H1 (cell line): ENCODE data around the gene CCDC191. TPM values are rescaled to one million over a fixed set of nuclear protein-coding genes. Genes with fewer than 3 reads are reported as not detected.

ENCODE experiments used
- CTCF ChIA-PET: fragments of 300-600 bp; sonication (Branson Sonifier 250); formaldehyde crosslinking; loops from one replicate; lab custom pipeline; 2021; ENCODE audit not compliant: partially characterized antibody; lab: Charles Lee
- POLR2A ChIA-PET: fragments of 300-600 bp; sonication (Branson Sonifier 250); formaldehyde crosslinking; loops from one replicate; lab custom pipeline; 2021; ENCODE audit warnings: inconsistent platforms; ENCODE audit not compliant: partially characterized antibody; lab: Charles Lee
- DNase-seq, 2 experiments: peaks; one replicate each; pipeline versions ENCODE4 v3.0.0 to v3.0.0-alpha.2; 2010 to 2022; ENCODE audit warnings: low spot score in 2 of 2, low read depth in 1 of 2, mixed read lengths in 1 of 2
- FAIRE-seq: peaks from 2 replicates; lab custom pipeline; 2011; peaks lifted over from hg19 to GRCh38; lab: Jason Lieb, UNC
- H2AFZ ChIP-seq: 2 replicates; pipeline ENCODE4 v1.8.1; 2012; ENCODE audit warnings: low read length, inconsistent platforms
- H2AK5ac ChIP-seq: 2 replicates; pipeline ENCODE4 v1.6.1; 2013; ENCODE audit warnings: low read depth, low read length
- H2BK120ac ChIP-seq: replicated peaks from 2 replicates; pipeline ENCODE3; 2013; ENCODE audit warnings: low read depth, low read length, inconsistent platforms
- H2BK12ac ChIP-seq: 2 replicates; pipeline ENCODE4 v1.6.1; 2013; ENCODE audit warnings: low read depth, low read length
- H2BK15ac ChIP-seq: 2 replicates; pipeline ENCODE4 v1.6.1; 2013; ENCODE audit warnings: low read length
- H2BK20ac ChIP-seq: 2 replicates; pipeline ENCODE4 v1.6.1; 2013; ENCODE audit warnings: low read length
- H2BK5ac ChIP-seq: 2 replicates; pipeline ENCODE4 v1.6.1; 2013; ENCODE audit warnings: low read depth, low read length
- H3K14ac ChIP-seq: 2 replicates; pipeline ENCODE4 v1.6.1; 2013; ENCODE audit warnings: inconsistent platforms; ENCODE audit not compliant: insufficient read length
- H3K18ac ChIP-seq: 2 replicates; pipeline ENCODE4 v1.6.1; 2013; ENCODE audit warnings: low read length; ENCODE audit errors: extremely low read depth
- H3K23ac ChIP-seq: 2 replicates; pipeline ENCODE4 v1.6.1; 2013; ENCODE audit warnings: inconsistent platforms; ENCODE audit not compliant: insufficient read length
- H3K23me2 ChIP-seq: 2 replicates; pipeline ENCODE4 v1.6.1; 2013; ENCODE audit warnings: low read depth, low read length
- H3K27ac ChIP-seq: 2 replicates; pipeline ENCODE4 v1.6.1; 2011; ENCODE audit warnings: low read depth, low read length, inconsistent platforms
- H3K27me3 ChIP-seq, 4 experiments: replicated peaks in 1 of 4; 1 replicate in 1 of 4; 2 replicates in 3 of 4; pipeline versions ENCODE4 v1.6.1 to v1.8.1; 2011 to 2013; ENCODE audit warnings: low read length in 3 of 4, mild to moderate bottlenecking in 3 of 4, inconsistent platforms in 2 of 4, mixed read lengths in 2 of 4, moderate library complexity in 1 of 4; ENCODE audit not compliant: control insufficient read depth in 3 of 4, insufficient read depth in 3 of 4; ENCODE audit errors: extremely low read depth in 1 of 4
- H3K36me3 ChIP-seq, 4 experiments: 2 replicates each; pipeline versions ENCODE4 v1.6.1 to v1.8.1; 2011 to 2013; ENCODE audit warnings: mild to moderate bottlenecking in 4 of 4, low read length in 3 of 4, moderate library complexity in 2 of 4, control low read depth in 1 of 4, inconsistent platforms in 1 of 4; ENCODE audit not compliant: insufficient read depth in 4 of 4, control insufficient read depth in 2 of 4
- H3K4ac ChIP-seq: replicated peaks from 2 replicates; pipeline ENCODE3; 2013; ENCODE audit warnings: low read length, low read depth, mixed read lengths, inconsistent platforms; ENCODE audit not compliant: insufficient read length
- H3K4me1 ChIP-seq, 4 experiments: replicated peaks in 1 of 4; 1 replicate in 1 of 4; 2 replicates in 3 of 4; pipeline versions ENCODE4 v1.6.1 to v1.8.1; 2011 to 2013; ENCODE audit warnings: low read length in 3 of 4, inconsistent platforms in 2 of 4, mixed read lengths in 1 of 4; ENCODE audit not compliant: insufficient read depth in 4 of 4, control insufficient read depth in 3 of 4
- H3K4me2 ChIP-seq, 2 experiments: 2 replicates each; pipeline versions ENCODE4 v1.6.1 to v1.8.1; 2011 to 2013; ENCODE audit warnings: low read depth in 2 of 2, low read length in 2 of 2, control low read depth in 1 of 2, inconsistent platforms in 1 of 2, mild to moderate bottlenecking in 1 of 2; ENCODE audit not compliant: insufficient read depth in 1 of 2
- H3K4me3 ChIP-seq, 4 experiments: fragments of 200-600, 300-600 bp in 1 of 4; sonication (generic), shearing (Covaris generic), sonication (Bioruptor Twin) in 1 of 4; 2 replicates each; pipeline versions ENCODE4 v1.5.1 to v1.8.1; 2011 to 2016; ENCODE audit warnings: low read length in 4 of 4, low read depth in 3 of 4, control low read depth in 2 of 4, inconsistent platforms in 2 of 4, mild to moderate bottlenecking in 2 of 4, mixed read lengths in 1 of 4, moderate library complexity in 1 of 4; ENCODE audit not compliant: insufficient read depth in 2 of 4; ENCODE audit errors: extremely low read depth in 1 of 4
- H3K56ac ChIP-seq: replicated peaks from 2 replicates; pipeline ENCODE3; 2013; ENCODE audit warnings: low read depth, mild to moderate bottlenecking, mixed read lengths, low read length, inconsistent platforms; ENCODE audit not compliant: insufficient read length
- H3K79me1 ChIP-seq: 2 replicates; pipeline ENCODE4 v1.6.1; 2013; ENCODE audit warnings: low read depth, low read length, control low read depth
- H3K79me2 ChIP-seq, 2 experiments: 2 replicates each; pipeline versions ENCODE4 v1.6.1 to v1.8.1; 2012 to 2013; ENCODE audit warnings: low read length in 2 of 2, mild to moderate bottlenecking in 2 of 2, inconsistent platforms in 1 of 2; ENCODE audit not compliant: insufficient read depth in 2 of 2, control insufficient read depth in 1 of 2
- H3K9ac ChIP-seq, 4 experiments: replicated peaks in 1 of 4; 1 replicate in 1 of 4; 2 replicates in 3 of 4; pipeline versions ENCODE4 v1.6.1 to v1.8.1; 2011 to 2013; ENCODE audit warnings: low read depth in 3 of 4, low read length in 3 of 4, control low read depth in 2 of 4, mild to moderate bottlenecking in 2 of 4, moderate library complexity in 2 of 4, inconsistent platforms in 1 of 4; ENCODE audit errors: extremely low read depth in 1 of 4
- H3K9me3 ChIP-seq, 2 experiments: 2 replicates each; pipeline versions ENCODE4 v1.6.1 to v1.8.1; 2012 to 2013; ENCODE audit warnings: mild to moderate bottlenecking in 2 of 2, moderate library complexity in 2 of 2, control low read depth in 1 of 2, inconsistent platforms in 1 of 2, low read depth in 1 of 2, low read length in 1 of 2, mixed read lengths in 1 of 2; ENCODE audit not compliant: insufficient read depth in 2 of 2
- H4K20me1 ChIP-seq, 2 experiments: replicated peaks in 1 of 2; 2 replicates each; pipeline versions ENCODE3 to v1.8.1; 2011 to 2013; ENCODE audit warnings: inconsistent platforms in 2 of 2, low read length in 2 of 2, mild to moderate bottlenecking in 1 of 2; ENCODE audit not compliant: insufficient read depth in 2 of 2, control insufficient read depth in 1 of 2
- H4K5ac ChIP-seq: 2 replicates; pipeline ENCODE4 v1.6.1; 2013; ENCODE audit warnings: low read length, low read depth, mixed read lengths, inconsistent platforms; ENCODE audit not compliant: insufficient read length
- H4K8ac ChIP-seq: 2 replicates; pipeline ENCODE4 v1.8.0; 2013; ENCODE audit warnings: mild to moderate bottlenecking, moderate library complexity, low read length, inconsistent platforms; ENCODE audit not compliant: insufficient read depth; ENCODE audit errors: extremely low read depth
- H4K91ac ChIP-seq: replicated peaks from 2 replicates; pipeline ENCODE3; 2013; ENCODE audit warnings: low read length, mixed read lengths, inconsistent platforms; ENCODE audit not compliant: insufficient read length
- CBX8 ChIP-seq: fragments of 300-800, 300-1000 bp; sonication (generic); IDR thresholded peaks from 2 replicates; pipeline ENCODE4 v1.7.1; 2016; ENCODE audit warnings: low read depth, low read length, borderline replicate concordance
- CTCF ChIP-seq, 3 experiments: IDR thresholded peaks; 1 replicate in 2 of 3; 2 replicates in 1 of 3; pipeline versions ENCODE4 v1.5.1 to v1.6.1; 2011; ENCODE audit warnings: low read length in 3 of 3, mild to moderate bottlenecking in 3 of 3, inconsistent platforms in 2 of 3, low read depth in 1 of 3, moderate library complexity in 1 of 3; ENCODE audit not compliant: insufficient read depth in 1 of 3; ENCODE audit errors: control extremely low read depth in 1 of 3
- EP300 ChIP-seq, 2 experiments: IDR thresholded peaks; 1 replicate in 1 of 2; 2 replicates in 1 of 2; pipeline ENCODE4 v1.6.1; 2011 to 2012; ENCODE audit warnings: low read depth in 2 of 2, low read length in 2 of 2, mild to moderate bottlenecking in 2 of 2, borderline replicate concordance in 1 of 2, inconsistent platforms in 1 of 2, moderate library complexity in 1 of 2
- KDM5A ChIP-seq: fragments of 200-600 bp; IDR thresholded peaks from 2 replicates; pipeline ENCODE4 v1.7.1; 2012; ENCODE audit warnings: mild to moderate bottlenecking, low read length, inconsistent platforms, mixed read lengths
- NRF1 ChIP-seq: IDR thresholded peaks from 2 replicates; pipeline ENCODE4 v1.6.1; 2011; ENCODE audit warnings: mild to moderate bottlenecking, low read depth, low read length, improper control_type of control experiment
- RAD21 ChIP-seq, 2 experiments: IDR thresholded peaks in 1 of 2; conservative IDR thresholded peaks in 1 of 2; 2 replicates each; pipeline ENCODE4 v1.6.1; 2011; ENCODE audit warnings: low read depth in 2 of 2, low read length in 2 of 2, improper control_type of control experiment in 1 of 2, inconsistent platforms in 1 of 2, mild to moderate bottlenecking in 1 of 2, moderate library complexity in 1 of 2
- RNF2 ChIP-seq: fragments of 200-900, 300-1000 bp; sonication (generic); IDR thresholded peaks from 2 replicates; pipeline ENCODE4 v1.7.1; 2016; ENCODE audit warnings: borderline replicate concordance, low read depth, mild to moderate bottlenecking, antibody characterized with exemption, low read length; ENCODE audit not compliant: poor library complexity, severe bottlenecking; ENCODE audit errors: missing control alignments
- SIN3A ChIP-seq, 2 experiments: IDR thresholded peaks in 1 of 2; conservative IDR thresholded peaks in 1 of 2; 2 replicates each; pipeline ENCODE4 v1.6.1; 2011 to 2012; ENCODE audit warnings: low read length in 2 of 2, improper control_type of control experiment in 1 of 2, low read depth in 1 of 2, mild to moderate bottlenecking in 1 of 2
- SIX5 ChIP-seq: IDR thresholded peaks from 2 replicates; pipeline ENCODE4 v1.6.1; 2011; ENCODE audit warnings: mild to moderate bottlenecking, low read depth, low read length
- TEAD4 ChIP-seq: IDR thresholded peaks from 2 replicates; pipeline ENCODE4 v1.6.1; 2012; ENCODE audit warnings: low read depth, low read length, inconsistent platforms, mixed read lengths
- YY1 ChIP-seq: IDR thresholded peaks from 2 replicates; pipeline ENCODE4 v1.6.1; 2011; ENCODE audit warnings: low read depth, mild to moderate bottlenecking, low read length
- WGBS, 2 experiments: shearing (Covaris generic) in 1 of 2; methylation state at CpG; one replicate each; pipeline versions ENCODE4 v1.1.6 to v1.1.7; 2013 to 2015; ENCODE audit warnings: low lambda C conversion rate in 2 of 2, mixed read lengths in 2 of 2, inconsistent platforms in 1 of 2, low coverage in 1 of 2, missing lambda C conversion rate in 1 of 2; ENCODE audit not compliant: insufficient replicate concordance in 2 of 2, insufficient coverage in 1 of 2, insufficient read length in 1 of 2; ENCODE audit errors: extremely low coverage in 1 of 2, missing lambda C conversion rate in 1 of 2; 5-methylcytosine and 5-hydroxymethylcytosine counted together
- polyA plus RNA-seq, 7 experiments: library from polyadenylated mRNA; depleted of rRNA in 3 of 7; stranded (reverse) in 5 of 7; unstranded in 2 of 7; fragments of >200 nt in 5 of 7; fragments of 200-250 nt in 2 of 7; gene quantifications; 1 replicate in 5 of 7; 2 replicates in 1 of 7; 4 replicates in 1 of 7; pipeline versions ENCODE4 v1.2.1 to v1.2.3, GENCODE V29; 2011 to 2013; ENCODE audit warnings: missing spikeins in 2 of 7, mixed read lengths in 2 of 7
- total RNA-seq: library from RNA; stranded (reverse); fragmentation: NEBNext Ultra II Directional; extraction: Animal tissue kit (Norgen Biotek cat#: 25700); gene quantifications from 2 replicates; pipeline ENCODE4 v1.2.1, GENCODE V29; 2021

The CCDC191 gene
- total and polyA plus RNA-seq, 2 of the 8 experiments (the other 6 are each of a cell fraction or from before 2014, with no cell fraction given) = 0.65 to 1.3 TPM

GRCh38 chr3:114014211-114014610 lies 42.1 kb downstream of the CCDC191 start:
- H2BK12ac ChIP-seq = no peak overlapping the region
- H3K27ac ChIP-seq = no peak overlapping the region
- H3K4ac ChIP-seq = no peak overlapping the region
- H3K4me3 ChIP-seq = no peak overlapping the region
- no peaks in the 10 kb centered on the region for H3K36me3 ChIP-seq
- no peak overlapping the region for H4K8ac ChIP-seq
- no peaks in the 10 kb centered on the region for H3K27me3 ChIP-seq
- H4K5ac ChIP-seq = no peak overlapping the region
- no peak overlapping the region for H2BK15ac ChIP-seq
- DNase-seq = no peak
- ChIA-PET CTCF (no interaction called here), POLR2A (no interaction called here)
- H2BK5ac ChIP-seq = no peak overlapping the region
- no peaks in the 10 kb centered on the region for H3K9me3 ChIP-seq
- H3K23ac ChIP-seq = no peak overlapping the region
- FAIRE-seq = no peak
- no peak overlapping the region for H3K56ac ChIP-seq
- peaks cover 0 to 3% (median 0%) of the 10 kb centered on the region in 4 experiments; a peak in 1 of 7 replicates for H3K4me1 ChIP-seq
- H3K4me2 ChIP-seq = no peak overlapping the region
- no peaks in the 10 kb centered on the region for H3K79me1 ChIP-seq
- no peak overlapping the region for H2AK5ac ChIP-seq
- H2BK120ac ChIP-seq = no peak overlapping the region
- no peaks in the 10 kb centered on the region for H4K20me1 ChIP-seq
- no peaks in the 10 kb centered on the region for H3K79me2 ChIP-seq
- WGBS, 2 experiments = 88% methylated on average over 7 of the region's 7 CpGs; no CpG with 5 or more reads in 1 of the 2 experiments
- no peak overlapping the region for H3K9ac ChIP-seq
- no peak overlapping the region for H2BK20ac ChIP-seq
- no peak overlapping the region for H3K14ac ChIP-seq
- H4K91ac ChIP-seq = no peak overlapping the region
- H3K18ac ChIP-seq = no peak overlapping the region
- H3K23me2 ChIP-seq = no peaks in the 10 kb centered on the region
- H2AFZ ChIP-seq = no peak overlapping the region
- no peak for TF ChIP-seq CTCF (IDR thresholded peaks at IDR 0.05; ENCODE audit: control extremely low read depth in 1 of 3, insufficient read depth in 1 of 3, low read depth in 1 of 3, low read length in 3 of 3)
- no peak for TF ChIP-seq NRF1
- no peak for TF ChIP-seq RNF2
- TF ChIP-seq RAD21 (IDR thresholded peaks at IDR 0.05 in 1 of 2, conservative IDR thresholded peaks at IDR 0.05 in 1 of 2; ENCODE audit: low read depth in 2 of 2, low read length in 2 of 2) = no peak
- TF ChIP-seq CBX8 = no peak
- TF ChIP-seq SIN3A (conservative IDR thresholded peaks at IDR 0.05 in 1 of 2, IDR thresholded peaks at IDR 0.05 in 1 of 2; ENCODE audit: low read depth in 1 of 2, low read length in 2 of 2) = no peak
- TF ChIP-seq YY1 = no peak
- no peak for TF ChIP-seq EP300 (IDR thresholded peaks at IDR 0.05; ENCODE audit: borderline replicate concordance in 1 of 2, low read depth in 2 of 2, low read length in 2 of 2)
- TF ChIP-seq SIX5 = no peak
- TF ChIP-seq TEAD4 = no peak
- no peak for TF ChIP-seq KDM5A
